PC-3 (cell line): ENCODE results near the gene C19orf47.

Experiments used
- CTCF ChIP-seq: fragments of 300-600 bp; sonication (generic); conservative IDR thresholded peaks from 2 replicates; pipeline ENCODE4 v1.5.1; 2017; ENCODE audit warnings: antibody characterized with exemption, low read depth, mild to moderate bottlenecking, low read length
- EZH2 ChIP-seq: fragments of 300-600 bp; sonication (generic); IDR thresholded peaks from one replicate; pipeline ENCODE4 v1.6.1; 2017; ENCODE audit warnings: antibody characterized with exemption, mild to moderate bottlenecking, low read length; ENCODE audit not compliant: unreplicated experiment
- EZH2phosphoT487 ChIP-seq: fragments of 300-600 bp; sonication (generic); IDR thresholded peaks from 2 replicates; pipeline ENCODE4 v1.6.1; 2018; ENCODE audit warnings: mild to moderate bottlenecking, antibody characterized with exemption, low read length, borderline replicate concordance

- no peak for TF ChIP-seq CTCF
- no peak for TF ChIP-seq EZH2phosphoT487
- no peak for TF ChIP-seq EZH2
Observed at GRCh38 chr19:40374084-40374483, 25.9 kb upstream of the C19orf47 start.
